ENCODE data around the gene NEK5. TPM values are rescaled to one million over a fixed set of nuclear protein-coding genes. Genes with fewer than 3 reads are reported as not detected.
"Not testable (repeated sequence)": the region's sequence is repeated elsewhere in the genome, so short reads cannot be mapped to it uniquely, and the experiment has no call there.

Gene NEK5, protein sequence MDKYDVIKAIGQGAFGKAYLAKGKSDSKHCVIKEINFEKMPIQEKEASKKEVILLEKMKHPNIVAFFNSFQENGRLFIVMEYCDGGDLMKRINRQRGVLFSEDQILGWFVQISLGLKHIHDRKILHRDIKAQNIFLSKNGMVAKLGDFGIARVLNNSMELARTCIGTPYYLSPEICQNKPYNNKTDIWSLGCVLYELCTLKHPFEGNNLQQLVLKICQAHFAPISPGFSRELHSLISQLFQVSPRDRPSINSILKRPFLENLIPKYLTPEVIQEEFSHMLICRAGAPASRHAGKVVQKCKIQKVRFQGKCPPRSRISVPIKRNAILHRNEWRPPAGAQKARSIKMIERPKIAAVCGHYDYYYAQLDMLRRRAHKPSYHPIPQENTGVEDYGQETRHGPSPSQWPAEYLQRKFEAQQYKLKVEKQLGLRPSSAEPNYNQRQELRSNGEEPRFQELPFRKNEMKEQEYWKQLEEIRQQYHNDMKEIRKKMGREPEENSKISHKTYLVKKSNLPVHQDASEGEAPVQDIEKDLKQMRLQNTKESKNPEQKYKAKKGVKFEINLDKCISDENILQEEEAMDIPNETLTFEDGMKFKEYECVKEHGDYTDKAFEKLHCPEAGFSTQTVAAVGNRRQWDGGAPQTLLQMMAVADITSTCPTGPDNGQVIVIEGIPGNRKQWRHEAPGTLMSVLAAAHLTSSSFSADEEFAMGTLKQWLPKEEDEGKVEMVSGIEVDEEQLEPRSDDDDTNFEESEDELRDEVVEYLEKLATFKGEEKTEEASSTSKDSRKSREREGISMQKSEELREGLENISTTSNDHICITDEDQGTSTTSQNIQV
- not detected in 2 replicates for total RNA-seq (2014; rRNA removed; shearing (Covaris generic))
- 0.13 and 0.19 TPM in 2 replicates for polyA plus RNA-seq (2016; fragmentation: Nextera tagmentation; extraction: Ambion mirVana)

DNA sequence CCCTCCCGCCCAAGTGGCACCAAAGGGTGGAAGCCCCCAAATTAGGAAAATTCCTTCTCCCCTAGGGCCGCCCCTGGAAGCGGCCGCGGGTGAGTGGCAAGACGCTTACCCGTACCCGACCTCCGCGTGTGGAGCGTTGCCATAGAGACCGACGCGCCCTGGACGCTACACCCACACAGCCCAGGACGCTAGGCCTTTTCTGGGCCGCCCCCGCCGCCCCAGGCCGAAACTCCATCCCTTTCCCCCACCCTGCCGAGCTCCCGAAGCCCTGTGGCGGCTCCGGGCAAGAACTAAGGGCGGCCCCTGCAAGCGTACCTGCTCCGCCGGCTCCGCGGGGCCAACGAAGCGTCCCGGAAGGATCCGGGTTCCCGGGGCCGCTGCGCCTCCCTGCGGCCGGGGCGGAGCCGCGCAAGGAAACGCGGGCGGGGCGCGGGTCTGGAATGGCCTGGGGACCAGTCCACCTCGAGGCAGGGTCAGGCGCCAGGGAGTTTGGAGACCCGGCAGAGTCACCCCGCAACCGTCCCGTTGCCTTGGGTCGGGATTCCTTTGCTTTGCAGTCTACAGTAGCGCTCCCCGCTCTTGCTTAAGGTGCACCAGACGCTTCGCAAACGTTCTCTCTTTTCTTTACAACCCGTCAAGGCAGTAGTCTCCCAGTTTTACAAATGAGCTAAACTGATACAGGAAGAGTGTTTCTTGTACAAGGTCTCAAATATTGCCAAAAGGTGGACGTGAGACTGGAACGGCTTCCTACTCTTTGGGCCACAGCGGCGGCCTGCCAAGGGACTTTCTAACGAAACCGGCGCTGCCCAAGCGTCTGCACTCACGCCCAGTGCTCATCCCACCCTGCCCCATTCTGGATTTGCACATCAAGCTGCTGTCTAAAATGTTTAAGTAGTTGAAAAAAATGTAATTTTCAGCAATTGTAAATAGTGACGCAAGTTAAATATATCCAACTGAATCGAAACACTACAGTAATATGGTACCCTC lies at the start of gene NEK5:
NEK5 (minus strand) TSS at position 360 of the 987 bp plus-strand sequence. CDS start 1,591 bp downstream, outside the sequence.
- H3F3A ChIP-seq (ENCODE audit: insufficient read depth) = 0 out of 2 replicates have a peak, but pooled peaks cover 4% of the 10 kb centered on the region
- DNase-seq = peak; percentile 81
- peak within 1 kb of the TSS; percentile 77 for H3K4me3 ChIP-seq
- H4K20me1 ChIP-seq (ENCODE audit: insufficient read depth) = no peaks in the 10 kb centered on the region
- H3K79me2 ChIP-seq (ENCODE audit: insufficient read depth) = no peaks in the 10 kb centered on the region
- no peak within 1 kb of the TSS for H3K27ac ChIP-seq
- H2AFZ ChIP-seq = peak within 1 kb of the TSS; percentile 86
- peak within 1 kb of the TSS; percentile 89 for H3K4me2 ChIP-seq (ENCODE audit: unreplicated experiment)
- TF ChIP-seq EZH2phosphoT487 (IDR thresholded peaks at IDR 0.05; ENCODE audit: insufficient read depth, low read depth) (no peak), EZH2 (IDR thresholded peaks at IDR 0.05; ENCODE audit: insufficient read depth, poor library complexity, severe bottlenecking) (no peak)
- no peaks in the 10 kb centered on the region; the same call in 1 of the 2 replicates for H3K4me1 ChIP-seq (ENCODE audit: insufficient read depth)
- 9 to 11% methylated on average over 66 of the region's 71 CpGs for WGBS, 2 experiments (ENCODE audit: low coverage in 1 of 2, low lambda C conversion rate in 2 of 2, missing lambda C conversion rate in 2 of 2)
- in situ Hi-C loops (cut with MboI) = loop anchor here (10.0 to 25.0 kb wide), 3 partner anchors 124 to 692 kb away; no protein-coding TSS in a partner anchor
- H3K27me3 ChIP-seq (replicated peaks; ENCODE audit: insufficient read depth) = no peaks in the 10 kb centered on the region
- H3K9ac ChIP-seq = peak within 1 kb of the TSS; percentile 19; the same call in 1 of the 2 replicates
- H3K36me3 ChIP-seq (ENCODE audit: low read depth) = 0 out of 2 replicates have a peak, but pooled peaks cover 5% of the 10 kb centered on the region
- no peaks in the 10 kb centered on the region for H3K9me3 ChIP-seq (ENCODE audit: low read depth)
- no peaks in the 10 kb centered on the region for H3K9me2 ChIP-seq (ENCODE audit: insufficient read depth)

DNA sequence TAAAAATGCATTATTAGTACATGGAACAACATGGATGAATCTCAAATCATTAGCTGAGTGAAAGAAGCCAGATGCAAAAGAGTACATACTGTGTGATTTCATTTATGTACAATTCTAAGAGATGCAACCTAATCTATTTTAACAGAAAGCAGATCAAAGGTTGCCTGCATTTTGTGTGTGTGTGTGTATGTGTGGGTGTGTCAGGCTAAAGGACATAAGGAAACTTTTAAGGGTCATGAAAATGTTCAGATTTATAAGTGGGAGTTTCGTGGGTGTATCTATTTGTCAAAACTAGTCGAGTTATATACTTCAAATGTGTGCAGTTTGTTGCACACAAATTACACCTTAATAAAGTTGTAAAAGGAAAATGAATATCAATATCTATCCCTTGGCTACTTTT lies 48.4 kb upstream of the NEK5 start:
- no peak for DNase-seq
- 95 to 100% methylated on average over 2 of the region's 2 CpGs for WGBS, 2 experiments (ENCODE audit: low coverage in 1 of 2, low lambda C conversion rate in 2 of 2, missing lambda C conversion rate in 2 of 2)
- no peaks in the 10 kb centered on the region for H3K9me2 ChIP-seq (ENCODE audit: insufficient read depth)
- H3K4me1 ChIP-seq (ENCODE audit: insufficient read depth) = no peaks in the 10 kb centered on the region
- H2AFZ ChIP-seq = no peak overlapping the region
- no peaks in the 10 kb centered on the region for H3K9me3 ChIP-seq (ENCODE audit: low read depth)
- no peak overlapping the region for H3K27ac ChIP-seq
- H3K4me3 ChIP-seq = no peak overlapping the region
- no peaks in the 10 kb centered on the region for H4K20me1 ChIP-seq (ENCODE audit: insufficient read depth)
- in situ Hi-C loops (cut with MboI) = no loop called here
- no peaks in the 10 kb centered on the region for H3K27me3 ChIP-seq (replicated peaks; ENCODE audit: insufficient read depth)
- H3K79me2 ChIP-seq (ENCODE audit: insufficient read depth) = no peaks in the 10 kb centered on the region
- TF ChIP-seq EZH2 (IDR thresholded peaks at IDR 0.05; ENCODE audit: insufficient read depth, poor library complexity, severe bottlenecking) = no peak
- TF ChIP-seq EZH2phosphoT487 (IDR thresholded peaks at IDR 0.05; ENCODE audit: insufficient read depth, low read depth) = no peak
- no peak overlapping the region for H3K4me2 ChIP-seq (ENCODE audit: unreplicated experiment)
- H3K36me3 ChIP-seq (ENCODE audit: low read depth) = peaks cover 21% of the 10 kb centered on the region; the same call in 1 of the 2 replicates
- no peaks in the 10 kb centered on the region for H3F3A ChIP-seq (ENCODE audit: insufficient read depth)
- H3K9ac ChIP-seq = no peak overlapping the region

DNA sequence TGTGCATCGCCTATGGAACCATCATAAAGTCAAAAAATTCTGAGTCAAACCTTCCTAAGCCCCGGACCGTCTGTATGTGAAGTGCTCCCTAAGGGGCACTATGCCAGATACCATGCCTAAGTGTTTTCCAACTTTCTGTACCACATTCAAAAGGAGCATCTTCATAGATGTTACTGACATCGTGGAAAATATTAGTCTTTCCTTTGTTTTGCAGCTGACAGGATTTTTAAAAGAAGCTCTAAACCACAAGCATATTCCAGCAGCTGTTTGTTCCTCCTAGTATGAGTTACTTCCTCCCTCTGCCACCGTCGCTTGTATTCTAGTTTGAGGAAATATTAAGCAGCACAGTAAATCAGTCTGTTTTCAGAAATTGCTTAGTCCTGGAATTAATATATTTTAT lies 45.1 kb upstream of the NEK5 start:
- peaks cover 29% of the 10 kb centered on the region; the same call in 1 of the 2 replicates for H3K36me3 ChIP-seq (ENCODE audit: low read depth)
- H3K4me3 ChIP-seq; H4K20me1 ChIP-seq (ENCODE audit: insufficient read depth); H3K79me2 ChIP-seq (ENCODE audit: insufficient read depth); H3K27me3 ChIP-seq (replicated peaks; ENCODE audit: insufficient read depth); H3K4me2 ChIP-seq (ENCODE audit: unreplicated experiment); H3K9me3 ChIP-seq (ENCODE audit: low read depth); H3F3A ChIP-seq (ENCODE audit: insufficient read depth); DNase-seq; H3K9ac ChIP-seq; H3K27ac ChIP-seq; in situ Hi-C loops (cut with MboI); H2AFZ ChIP-seq; H3K4me1 ChIP-seq (ENCODE audit: insufficient read depth); H3K9me2 ChIP-seq (ENCODE audit: insufficient read depth): not testable (repeated sequence)
- 38 to 45% methylated on average over 6 of the region's 6 CpGs for WGBS, 2 experiments (ENCODE audit: low coverage in 1 of 2, low lambda C conversion rate in 2 of 2, missing lambda C conversion rate in 2 of 2)

All from GM23248 (cell line).